ENCODE results near the gene MPZL2.
A peak's percentile ranks its signal among the peaks of the same experiment; 100 is the strongest.

MPZL2 gene

DNA sequence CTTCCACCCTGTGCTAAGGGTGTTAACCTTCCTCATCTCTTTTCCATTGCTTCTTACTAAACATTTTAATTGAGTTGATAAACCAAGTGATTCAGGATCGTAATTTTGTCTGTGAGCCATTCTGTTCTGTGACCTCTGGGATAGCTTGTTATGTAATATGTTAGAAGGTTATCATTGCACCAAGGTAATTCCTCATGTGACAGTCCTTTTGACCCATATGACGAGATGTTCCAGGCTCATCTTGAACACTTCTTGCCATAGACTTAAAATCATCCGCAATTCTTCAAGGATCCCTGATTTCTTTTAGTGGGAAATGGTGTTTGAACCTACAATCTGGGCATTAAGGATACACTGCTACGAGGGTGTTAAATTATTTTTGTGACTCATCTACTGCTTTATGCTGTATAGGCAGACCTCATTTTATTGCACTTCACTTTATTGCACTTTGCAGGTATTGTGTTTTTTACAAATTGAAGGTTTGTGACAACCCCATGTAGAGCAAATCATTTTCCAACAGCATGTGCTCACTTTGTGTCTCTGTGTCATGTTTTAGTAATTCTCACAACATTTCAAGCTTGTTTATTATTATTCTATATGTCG, 19.0 kb upstream of the MPZL2 start:
- no peak for DNase-seq

DNA sequence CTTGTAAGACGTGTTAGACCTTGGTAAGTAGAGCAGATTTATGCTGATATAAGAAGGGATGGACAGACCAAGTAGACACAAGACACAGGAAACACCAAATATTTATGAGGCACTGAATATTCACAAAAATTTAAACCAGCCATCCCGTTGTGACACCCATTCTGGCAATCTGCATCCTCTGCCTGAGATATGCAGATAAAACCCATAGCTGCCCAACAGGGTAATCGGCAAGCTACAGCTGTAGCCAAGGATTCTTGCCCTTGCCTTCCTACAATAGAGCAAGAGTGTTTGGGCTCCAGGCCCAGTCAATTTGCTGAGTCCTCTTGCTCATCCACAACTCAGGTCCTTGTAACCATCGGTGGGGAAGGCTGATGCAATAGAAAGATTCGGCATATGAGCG, 18.5 kb upstream of the MPZL2 start:
- peak; percentile 72 for DNase-seq

DNA sequence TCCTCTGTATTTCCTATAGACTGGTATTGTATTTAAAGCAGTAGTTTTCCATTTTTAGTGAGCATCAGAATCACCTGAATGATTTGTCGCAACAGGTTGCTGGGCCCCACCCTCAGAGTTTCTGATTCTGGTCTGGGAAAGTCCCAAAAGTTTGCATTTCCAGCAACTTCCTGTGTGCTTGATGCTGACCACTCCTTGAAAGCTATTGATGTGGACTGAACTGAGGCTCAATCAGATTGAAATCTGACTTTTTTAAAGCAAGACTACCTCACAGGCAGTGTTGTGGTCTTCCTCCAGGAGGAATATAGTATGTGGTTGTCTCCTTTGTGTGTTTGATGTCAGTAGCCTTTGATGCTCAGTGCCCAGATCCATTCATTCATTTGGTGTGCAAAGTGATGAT, 17.2 kb upstream of the MPZL2 start:
- no peak for DNase-seq

DNA sequence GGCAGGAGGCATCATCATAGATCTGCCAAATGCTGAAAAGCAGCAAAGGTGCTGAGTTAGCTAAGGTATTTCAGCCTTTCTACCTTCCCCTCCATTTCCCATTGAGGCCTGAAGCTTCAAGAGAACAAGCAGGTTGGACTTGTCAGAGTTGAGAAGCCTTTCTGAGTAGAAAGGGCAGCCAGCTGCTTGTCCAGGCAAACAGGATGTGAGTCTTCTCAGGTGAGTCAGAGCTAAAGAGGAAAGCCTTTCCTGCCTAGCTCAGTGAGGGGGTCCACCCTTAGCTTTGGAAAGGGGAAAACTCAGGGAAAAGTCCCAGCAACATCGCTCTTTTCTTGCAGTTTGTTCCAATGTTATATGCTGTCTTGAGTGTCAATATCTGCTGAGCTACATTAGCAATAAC, 13.2 kb upstream of the MPZL2 start:
- DNase-seq = no peak

DNA sequence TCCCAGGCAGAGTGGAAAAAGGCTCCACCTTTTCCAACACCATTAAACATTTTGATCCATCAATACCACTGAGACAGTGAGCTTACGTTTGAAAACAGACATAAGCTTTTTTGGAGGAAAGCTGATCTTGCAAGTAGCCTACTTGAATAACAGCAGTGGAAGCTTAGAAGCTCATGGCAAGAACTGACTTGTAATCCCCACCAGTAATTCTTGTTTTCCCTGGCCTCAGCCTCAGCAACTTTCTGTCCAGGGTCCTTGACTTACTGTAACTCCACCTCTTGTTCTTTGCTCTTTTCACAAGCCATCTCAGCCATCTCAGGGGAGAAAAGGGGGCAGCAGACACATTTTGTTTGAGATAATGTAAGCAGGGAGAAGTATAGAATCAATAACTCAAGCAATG, 12.3 kb upstream of the MPZL2 start:
- DNase-seq = no peak

DNA sequence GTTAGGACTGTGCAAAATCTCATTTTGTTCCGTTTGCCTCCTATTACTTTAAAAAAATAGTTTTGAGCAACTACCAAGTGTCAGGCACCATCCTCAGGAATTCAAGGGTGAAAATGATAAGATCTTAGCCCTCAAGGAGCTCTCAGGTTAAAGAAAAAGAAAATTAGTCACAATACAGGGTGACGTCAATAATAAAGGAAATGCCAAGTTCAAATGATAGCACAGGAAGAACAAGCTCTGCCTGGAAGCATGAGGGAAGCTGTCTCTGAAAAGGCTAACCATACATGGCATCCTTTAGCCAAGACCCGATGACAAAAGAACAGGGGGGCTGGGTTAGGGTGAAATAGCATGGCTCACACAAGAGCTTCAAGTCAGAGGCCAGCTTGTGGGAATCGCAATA, 11.1 kb upstream of the MPZL2 start:
- DNase-seq = no peak

DNA sequence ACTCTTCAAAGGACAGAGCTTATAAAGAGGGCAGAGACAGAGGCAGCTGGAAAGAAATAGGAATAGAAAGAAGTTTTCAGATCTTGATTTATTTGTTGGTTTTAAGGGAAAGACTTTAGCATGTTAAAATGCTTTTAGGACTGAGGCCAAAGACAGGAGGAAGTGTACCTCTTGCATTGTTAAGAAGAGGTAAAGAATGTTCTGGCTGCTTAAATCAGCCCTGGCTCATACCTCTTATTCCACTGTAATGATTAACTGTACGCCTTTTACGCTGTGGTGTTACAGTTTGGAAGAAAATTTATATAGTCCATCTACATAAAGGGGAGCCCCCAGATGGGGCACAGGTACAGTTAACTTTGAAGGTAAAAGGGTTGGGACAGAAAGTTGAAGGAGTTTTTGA, 10.1 kb upstream of the MPZL2 start:
- DNase-seq = no peak

DNA sequence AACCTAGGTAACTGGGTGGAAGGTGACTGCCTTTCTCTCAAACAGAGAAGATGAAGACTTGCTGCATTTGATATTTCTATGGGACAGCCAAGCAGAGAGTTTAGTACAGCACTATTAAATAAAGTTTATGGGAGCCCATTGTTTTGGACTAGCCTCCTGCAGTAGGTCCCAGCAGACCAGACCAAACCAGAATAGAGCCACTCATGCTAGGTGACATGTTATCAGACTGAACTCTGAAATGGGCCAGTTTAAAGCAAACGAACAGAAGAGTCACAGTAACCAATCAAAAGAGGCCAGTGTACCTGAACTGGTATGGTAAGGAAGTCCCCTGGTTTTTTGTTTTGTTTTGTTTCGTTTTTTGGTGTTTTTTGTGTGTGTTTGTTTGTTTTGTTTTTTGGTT, 7.9 kb upstream of the MPZL2 start:
- peak; percentile 22 for DNase-seq

DNA sequence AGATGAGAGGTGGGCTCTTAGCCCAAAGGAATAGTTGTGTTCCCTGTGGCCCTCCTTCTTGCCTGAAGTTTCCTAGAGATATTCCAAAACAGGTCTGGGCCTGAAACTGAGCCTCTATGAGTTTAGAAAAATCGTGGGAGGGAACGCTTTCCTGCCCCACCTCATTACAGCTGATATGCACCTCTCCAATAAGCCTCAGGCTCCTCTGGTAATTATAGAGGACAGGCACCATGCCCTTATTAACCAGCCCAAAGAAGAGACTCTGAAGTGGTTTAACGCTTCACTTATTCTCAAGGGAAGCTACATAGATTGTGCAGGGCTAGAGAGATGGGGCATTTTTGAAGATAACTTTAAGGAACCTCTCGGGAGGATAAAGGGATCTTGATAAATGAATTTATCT, 3.4 kb upstream of the MPZL2 start:
- no peak for DNase-seq

DNA sequence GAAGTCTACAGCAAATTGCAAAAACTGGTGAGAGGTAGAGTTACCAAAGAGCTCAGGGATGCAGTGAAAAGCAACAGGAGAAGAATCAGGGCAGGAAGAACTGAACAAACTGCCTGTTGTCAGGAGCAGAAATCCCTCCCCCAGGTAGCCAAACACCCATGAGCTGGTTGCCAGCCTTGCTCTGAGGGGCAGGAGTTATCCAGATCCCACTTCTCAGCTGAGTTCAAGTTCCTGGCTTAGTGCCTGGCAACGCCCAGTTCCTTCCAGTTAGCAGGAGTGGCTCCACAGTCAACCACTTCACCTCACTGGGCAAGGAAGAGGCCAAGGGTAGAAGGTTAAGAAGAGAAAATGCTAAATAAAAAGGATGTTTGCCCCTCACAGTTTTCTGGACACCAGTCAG, 1.9 kb upstream of the MPZL2 start:
- no peak for DNase-seq

DNA sequence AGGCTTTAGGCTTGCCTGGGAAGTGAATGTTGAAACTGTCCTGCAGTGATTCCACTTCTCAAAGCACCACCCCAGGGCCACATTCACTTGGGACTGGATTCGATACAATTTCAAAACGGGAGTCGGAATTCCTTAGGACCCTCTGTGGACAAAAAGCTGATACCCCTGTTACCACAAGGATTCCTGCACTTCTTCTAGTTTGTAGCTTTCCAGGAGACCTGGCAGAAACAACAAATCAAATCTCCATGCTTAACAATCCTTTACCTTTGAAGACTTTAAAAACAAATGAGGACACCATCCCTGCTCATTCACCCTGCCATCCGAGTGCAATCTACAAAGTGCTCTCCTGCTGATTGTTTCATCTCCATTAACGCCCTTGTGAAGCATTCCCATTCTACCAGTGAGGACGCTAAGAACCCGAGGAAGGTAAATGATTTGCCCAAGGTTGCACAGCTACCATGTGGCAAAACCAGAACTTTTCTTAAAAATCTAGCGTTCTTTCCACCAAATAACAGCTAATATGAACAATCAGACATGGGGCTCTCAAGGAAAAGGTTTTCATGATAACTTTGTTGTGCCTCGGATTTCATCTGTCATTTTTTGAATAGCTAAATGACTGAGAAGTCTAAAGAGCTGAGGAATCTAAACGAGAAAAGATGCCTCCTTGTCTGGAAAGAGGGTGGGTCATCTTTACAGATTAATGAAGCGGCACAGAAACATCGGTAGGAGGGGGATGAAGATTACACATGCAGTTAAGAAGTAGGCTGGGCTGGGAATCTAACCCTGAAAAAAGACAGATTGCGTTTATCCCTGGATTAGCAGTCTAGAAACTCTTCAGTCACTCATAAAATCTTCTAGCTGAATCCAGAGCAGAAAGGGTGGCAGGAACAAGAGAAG, 720 bp upstream of the MPZL2 start:
- no peak for DNase-seq

DNA sequence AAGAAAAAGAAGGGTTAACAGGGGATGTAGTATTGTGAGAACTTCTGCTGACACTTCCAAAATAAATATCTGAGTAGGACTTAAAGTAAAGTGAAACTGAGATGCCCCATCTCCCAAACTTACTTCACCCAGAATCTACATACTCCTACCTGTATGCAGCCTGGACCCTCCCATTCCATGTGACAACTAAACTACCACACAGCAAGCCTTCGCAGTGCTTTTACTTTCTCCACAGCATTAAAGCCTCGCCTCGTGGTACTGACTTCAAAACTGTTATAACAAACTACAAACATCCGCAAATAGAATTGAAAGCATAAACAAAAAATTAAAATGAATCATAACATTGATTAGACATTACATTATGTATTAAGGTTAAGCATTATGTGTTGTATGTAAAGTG, 985 bp downstream of the MPZL2 start:
- no peak for DNase-seq

DNA sequence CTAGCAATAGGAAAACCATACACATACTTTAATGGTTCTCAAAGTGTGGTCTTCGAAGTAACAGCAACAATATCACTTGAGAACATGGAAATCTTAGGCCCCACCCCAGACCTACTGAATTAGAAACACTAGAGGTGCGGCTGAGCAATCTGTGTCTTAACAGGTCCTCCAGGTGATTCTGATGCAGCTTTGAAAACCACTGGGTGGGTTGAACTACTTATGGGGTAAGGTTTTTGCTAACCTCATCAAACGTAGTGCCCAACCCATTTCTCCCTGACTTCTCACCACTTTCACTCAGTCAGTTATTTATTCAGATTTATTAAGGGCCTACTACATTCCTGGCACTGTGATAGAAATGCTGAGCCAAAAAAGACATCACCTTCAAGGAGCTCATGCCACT, 3.7 kb downstream of the MPZL2 start:
- DNase-seq = no peak

DNA sequence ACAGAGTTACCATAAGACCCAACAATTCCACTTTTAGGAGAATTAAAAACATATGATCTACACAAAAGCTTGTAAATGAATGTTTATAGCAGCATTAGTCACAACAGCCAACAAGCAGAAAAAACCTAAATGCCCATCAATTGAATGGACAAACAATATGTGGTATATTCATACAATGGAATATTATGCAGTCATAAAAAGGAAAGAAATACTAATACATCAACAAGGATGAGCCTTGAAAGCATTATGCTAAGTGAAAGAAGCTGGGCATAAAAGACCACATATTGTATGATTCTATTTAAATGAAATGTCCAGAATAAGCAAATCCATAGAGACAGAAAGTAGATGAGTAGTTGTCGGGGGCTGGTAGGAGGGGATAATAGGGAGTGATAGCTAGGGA, 5.0 kb downstream of the MPZL2 start:
- DNase-seq = no peak

DNA sequence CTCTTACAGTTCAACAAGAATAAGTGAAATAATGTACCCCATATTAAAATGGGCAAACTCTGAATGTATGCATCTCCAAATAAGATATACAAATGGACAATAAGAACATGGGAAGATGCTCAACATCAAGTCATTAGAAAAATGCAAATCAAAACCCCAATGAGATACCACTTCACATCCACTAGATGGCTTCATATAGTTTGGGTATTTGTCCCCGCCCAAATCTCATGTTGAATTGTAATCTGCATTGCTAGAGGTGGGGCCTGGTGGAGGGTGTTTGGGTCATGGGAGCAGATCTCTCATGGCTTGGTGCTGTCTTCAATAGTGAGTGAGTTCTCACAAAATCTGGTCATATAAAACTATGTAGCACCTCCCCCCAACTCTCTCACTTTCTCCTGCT, 5.7 kb downstream of the MPZL2 start:
- DNase-seq = peak; percentile 64

DNA sequence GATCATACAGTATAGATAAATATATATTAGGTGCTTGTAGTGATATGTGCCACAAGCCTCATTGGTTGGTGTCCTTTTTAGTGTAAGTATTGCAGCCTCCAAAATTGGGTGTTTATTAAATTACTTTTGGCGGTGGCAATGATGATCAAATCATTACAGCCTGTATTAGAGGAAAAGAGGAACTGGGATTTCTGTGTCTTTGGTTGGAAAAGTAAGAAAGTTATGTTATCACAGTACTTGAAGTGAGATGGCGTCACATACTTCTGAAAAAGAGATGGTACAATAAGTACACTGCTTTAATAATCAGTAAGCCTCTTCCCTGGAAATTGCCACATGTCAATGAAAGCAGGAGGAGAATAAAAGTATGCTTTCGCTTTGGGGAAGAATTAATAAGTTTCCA, 11.4 kb downstream of the MPZL2 start:
- DNase-seq = peak; percentile 76

DNA sequence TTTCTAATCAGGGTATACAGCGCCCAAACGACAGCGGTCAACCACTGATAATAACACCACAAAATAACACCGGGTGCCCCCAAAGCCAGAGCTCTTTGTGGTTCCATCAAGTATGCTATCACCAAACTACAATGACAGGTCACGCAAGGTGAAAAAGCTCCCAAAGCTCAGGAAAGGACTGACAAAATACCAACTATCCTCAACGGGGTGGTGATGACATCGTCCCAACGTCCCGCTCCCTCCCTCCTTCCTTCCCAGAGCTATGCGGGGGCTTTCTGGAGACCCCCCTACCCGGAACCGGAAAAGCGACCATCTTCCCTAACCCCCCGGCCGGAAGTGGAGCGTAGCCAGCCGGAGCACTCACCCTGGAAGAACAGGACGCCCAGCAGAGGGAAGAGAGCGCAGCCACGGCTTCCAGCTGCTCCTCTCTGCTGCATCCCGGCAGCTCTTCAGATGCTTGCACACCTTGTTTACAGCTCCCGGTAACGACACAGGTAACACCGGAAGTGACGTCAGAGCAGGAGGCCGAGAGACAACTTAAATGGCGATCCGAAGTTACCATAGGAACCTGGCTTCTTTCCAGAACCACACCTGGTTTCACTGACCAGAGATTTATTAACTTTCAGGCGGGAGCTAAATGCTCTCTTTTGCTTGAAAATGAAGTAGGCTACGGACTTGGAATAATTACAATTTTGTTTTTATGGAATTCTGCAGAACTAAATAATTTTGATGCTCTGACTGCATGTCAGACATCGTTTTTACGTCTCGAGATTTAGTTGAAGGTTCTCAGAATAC, 12.0 kb downstream of the MPZL2 start, which contains the start of gene MPZL3:
TSS of gene MPZL3 (minus strand) at position 508 of the 795 bp plus-strand sequence. CDS start at position 437, 71 bp downstream.
- peak; percentile 96 for DNase-seq

DNA sequence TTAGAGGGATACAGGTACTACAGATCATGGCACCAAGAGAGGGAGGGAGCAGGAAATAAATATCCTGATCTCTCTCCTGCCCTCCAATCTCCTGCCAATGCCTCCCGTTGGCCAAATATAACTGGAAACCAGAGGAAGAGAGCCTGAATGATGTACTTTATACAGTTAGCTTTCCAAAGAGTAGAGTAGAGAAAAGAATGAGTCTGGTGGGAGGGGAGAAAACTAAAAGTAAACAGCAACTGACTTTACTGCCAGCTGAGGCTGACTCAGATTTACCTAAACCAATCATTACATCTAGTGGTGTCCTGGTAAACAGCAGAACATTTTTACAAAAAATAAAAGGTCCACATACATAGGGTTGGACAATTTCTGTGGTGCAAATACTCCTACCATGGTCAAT, 17.1 kb downstream of the MPZL2 start:
- DNase-seq = peak; percentile 24

DNA sequence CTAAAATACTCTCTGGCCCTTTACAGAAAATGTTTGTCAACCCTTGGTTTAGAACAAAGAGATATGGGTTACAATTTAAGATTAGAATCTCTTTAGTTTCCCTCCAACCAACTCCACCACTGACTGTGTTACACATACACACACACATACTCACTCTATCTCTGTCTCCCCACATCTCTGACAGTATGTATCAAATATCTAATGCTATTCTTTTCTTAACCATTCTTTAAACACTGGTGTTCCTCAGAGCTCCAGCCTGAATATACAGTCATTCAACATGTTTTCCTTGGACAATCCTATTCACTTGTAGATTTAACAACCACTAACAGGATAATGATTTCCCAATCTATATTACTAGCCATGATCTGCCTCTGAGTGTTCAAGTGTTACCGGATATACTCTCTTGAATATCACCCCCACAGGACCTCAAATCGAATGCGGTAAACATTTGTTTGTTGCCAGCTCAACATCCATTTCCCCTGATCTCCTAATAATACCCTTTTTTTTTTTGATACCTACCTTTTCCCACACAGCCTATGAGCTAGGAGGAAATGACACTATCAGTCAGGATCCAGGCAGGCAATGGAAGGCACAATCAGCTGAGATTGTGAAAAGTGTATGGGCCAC, 18.0 kb downstream of the MPZL2 start:
- peak; percentile 50 for DNase-seq

DNA sequence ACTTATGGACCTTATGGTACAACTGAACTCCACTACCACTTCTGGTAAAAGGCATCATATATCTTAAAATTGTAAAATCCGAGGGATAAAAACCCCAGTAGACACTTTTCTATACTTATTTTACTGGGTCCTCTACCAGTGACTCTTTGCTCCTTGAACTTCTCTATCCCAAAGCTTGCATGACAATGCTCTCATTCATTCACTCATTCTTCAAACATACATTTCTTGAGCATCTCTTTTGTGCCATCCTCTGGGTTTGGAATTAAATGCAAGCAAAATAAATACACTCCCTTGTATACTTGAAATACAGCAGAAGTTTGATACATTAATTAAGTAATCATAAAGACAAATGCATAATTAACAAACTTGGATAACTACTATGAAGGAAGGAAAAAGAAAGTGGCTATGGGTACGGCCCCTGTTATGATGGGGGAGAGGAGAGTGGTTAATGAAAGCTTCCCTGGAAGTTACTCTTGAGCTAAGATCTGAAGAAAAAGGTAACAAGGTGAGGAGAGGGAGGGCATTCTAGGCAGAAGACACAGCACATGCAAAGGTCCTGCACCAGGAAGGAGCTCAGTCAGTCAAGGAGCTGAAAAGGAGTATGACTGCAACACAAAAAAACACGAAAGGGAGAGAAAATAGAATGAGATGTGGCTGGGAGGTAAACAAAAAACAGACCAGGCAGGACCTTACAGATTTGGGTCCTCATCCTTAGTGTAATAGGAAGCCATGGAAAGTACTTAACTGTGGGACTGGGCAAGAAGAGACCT, 19.9 kb downstream of the MPZL2 start:
- DNase-seq = peak; percentile 37

DNA sequence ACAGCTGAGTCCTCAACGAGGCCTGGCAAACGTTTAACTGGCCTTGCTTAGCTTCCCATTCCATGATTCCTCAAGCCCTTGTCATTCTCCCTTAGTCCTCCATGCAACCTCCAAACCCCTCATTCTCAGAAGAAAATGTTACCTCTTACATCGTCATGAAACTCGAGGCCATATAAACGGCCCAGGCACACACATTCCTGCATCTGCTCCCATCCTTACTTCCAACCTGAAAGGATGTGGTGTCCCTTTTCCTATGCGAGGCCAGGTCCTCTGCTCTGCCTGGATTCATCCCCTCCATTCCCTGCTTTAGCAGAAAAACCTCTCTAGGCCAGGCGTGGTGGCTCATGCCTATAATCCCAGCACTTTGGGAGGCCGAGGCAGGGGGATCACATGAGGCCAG, 20.9 kb downstream of the MPZL2 start:
- no peak for DNase-seq

DNA sequence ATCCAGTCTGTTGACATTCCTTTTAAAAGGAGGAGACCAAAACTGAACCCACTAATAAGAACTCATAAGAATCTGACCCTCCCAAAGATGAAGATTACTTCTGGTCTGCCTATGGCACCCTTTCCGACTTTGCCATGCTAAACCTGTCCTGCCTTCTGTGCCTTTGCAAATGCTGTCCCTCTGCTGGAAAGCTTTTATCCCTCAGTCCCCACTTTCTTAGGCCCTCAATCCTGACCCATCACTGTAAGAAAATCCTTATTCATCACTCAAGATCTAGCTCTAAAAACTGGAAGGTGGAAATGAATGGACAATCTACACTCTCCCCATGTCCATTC, 22.4 kb downstream of the MPZL2 start:
- DNase-seq = no peak
